ENCODE measurements around the gene SYNJ2BP.
A peak's percentile ranks its signal among the peaks of the same experiment; 100 is the strongest.
"Not testable (repeated sequence)": the region's sequence is repeated elsewhere in the genome, so short reads cannot be mapped to it uniquely, and the experiment has no call there.

SYNJ2BP gene

GRCh38 chr14:70416725-70417349, at the start of gene SYNJ2BP:
Gene SYNJ2BP, minus strand, starts transcription at chr14:70417090. Its CDS starts 127 bp downstream, at chr14:70416963.
- peak; percentile 30 to 34 for DNase-seq

- DNase-seq, result peak; percentile 5 to 20
Observed at GRCh38 chr14:70454731-70455130, 37.8 kb upstream of the SYNJ2BP start.

- no peak for DNase-seq
Observed at GRCh38 chr14:70451874-70452273, 35.0 kb upstream of the SYNJ2BP start, which contains the start of gene ADAM21. Gene ADAM21, plus strand, starts transcription at chr14:70452174. Its CDS starts 5,326 bp downstream, at chr14:70457500.

GRCh38 chr14:70448633-70449340, 31.9 kb upstream of the SYNJ2BP start:
- no peak for DNase-seq

- DNase-seq, result no peak
Observed at GRCh38 chr14:70442750-70443149, 25.9 kb upstream of the SYNJ2BP start.

GRCh38 chr14:70441641-70442040, 24.8 kb upstream of the SYNJ2BP start:
- DNase-seq, result no peak

- DNase-seq, result no peak
Observed at GRCh38 chr14:70436867-70437266, 20.0 kb upstream of the SYNJ2BP start.

- DNase-seq, result not testable (repeated sequence)
Observed at GRCh38 chr14:70426555-70426954, 9.7 kb upstream of the SYNJ2BP start.

GRCh38 chr14:70425354-70425753, 8.5 kb upstream of the SYNJ2BP start:
- DNase-seq, result no peak

GRCh38 chr14:70422538-70422937, 5.6 kb upstream of the SYNJ2BP start:
- no peak for DNase-seq

- not testable (repeated sequence) for DNase-seq
Observed at GRCh38 chr14:70419270-70419931, 2.5 kb upstream of the SYNJ2BP start.

- DNase-seq, result peak in 1 of 2 donors; percentile 3
Observed at GRCh38 chr14:70416338-70416724, 559 bp downstream of the SYNJ2BP start.

GRCh38 chr14:70415788-70416187, 1.1 kb downstream of the SYNJ2BP start:
- DNase-seq, result no peak

GRCh38 chr14:70407621-70408020, 9.3 kb downstream of the SYNJ2BP start:
- DNase-seq, result no peak

- DNase-seq, result not testable (repeated sequence)
Observed at GRCh38 chr14:70406216-70406615, 10.7 kb downstream of the SYNJ2BP start.

GRCh38 chr14:70403335-70403734, 13.6 kb downstream of the SYNJ2BP start:
- DNase-seq, result not testable (repeated sequence)

GRCh38 chr14:70401643-70402042, 15.2 kb downstream of the SYNJ2BP start:
- no peak for DNase-seq

GRCh38 chr14:70398706-70399431, 18.0 kb downstream of the SYNJ2BP start:
- no peak for DNase-seq

- DNase-seq, result no peak
Observed at GRCh38 chr14:70398280-70398679, 18.6 kb downstream of the SYNJ2BP start.

GRCh38 chr14:70397746-70398145, 19.1 kb downstream of the SYNJ2BP start:
- DNase-seq, result no peak

- DNase-seq, result no peak
Observed at GRCh38 chr14:70394674-70395306, 22.1 kb downstream of the SYNJ2BP start.

GRCh38 chr14:70392676-70393075, 24.2 kb downstream of the SYNJ2BP start:
- no peak for DNase-seq
